ENCODE results near the gene ARHGEF12. TPM values are rescaled to one million over a fixed set of nuclear protein-coding genes. Genes with fewer than 3 reads are reported as not detected.

Gene ARHGEF12
- total and polyA plus RNA-seq, 7 donors = 18.6 to 129 (median 80.5) TPM

DNA sequence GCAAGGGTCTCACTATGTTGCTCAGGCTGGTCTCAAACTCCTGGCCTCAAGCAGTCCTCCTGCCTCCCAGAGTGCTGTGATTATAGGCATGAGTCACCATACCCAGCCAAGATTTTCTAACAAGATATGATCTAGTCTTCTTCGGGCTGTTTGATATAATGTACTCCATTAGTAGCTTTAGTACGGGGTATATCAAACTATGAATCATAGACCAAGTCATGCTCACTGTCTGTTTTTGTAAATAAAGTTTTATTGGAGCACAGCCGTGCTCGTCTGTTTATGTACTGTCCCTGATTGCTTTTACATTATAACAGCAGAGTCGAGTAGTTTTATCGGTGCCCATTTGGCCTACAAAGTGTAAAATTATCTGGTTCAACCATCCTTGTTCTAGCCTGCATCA, 131.4 kb downstream of the ARHGEF12 start:
- H3K27ac ChIP-seq = no peak overlapping the region
- intact Hi-C loops (cut with DNase I) = no loop called here
- H3K27me3 ChIP-seq = no peaks in the 10 kb centered on the region
- H3K4me3 ChIP-seq = no peak overlapping the region
- no peak for DNase-seq
- TF ChIP-seq POLR2AphosphoS5 (IDR thresholded peaks at IDR 0.05) (no peak), POLR2A (IDR thresholded peaks at IDR 0.05) (no peak), EP300 (IDR thresholded peaks at IDR 0.05) (no peak)
- TF ChIP-seq, protein P1, sequence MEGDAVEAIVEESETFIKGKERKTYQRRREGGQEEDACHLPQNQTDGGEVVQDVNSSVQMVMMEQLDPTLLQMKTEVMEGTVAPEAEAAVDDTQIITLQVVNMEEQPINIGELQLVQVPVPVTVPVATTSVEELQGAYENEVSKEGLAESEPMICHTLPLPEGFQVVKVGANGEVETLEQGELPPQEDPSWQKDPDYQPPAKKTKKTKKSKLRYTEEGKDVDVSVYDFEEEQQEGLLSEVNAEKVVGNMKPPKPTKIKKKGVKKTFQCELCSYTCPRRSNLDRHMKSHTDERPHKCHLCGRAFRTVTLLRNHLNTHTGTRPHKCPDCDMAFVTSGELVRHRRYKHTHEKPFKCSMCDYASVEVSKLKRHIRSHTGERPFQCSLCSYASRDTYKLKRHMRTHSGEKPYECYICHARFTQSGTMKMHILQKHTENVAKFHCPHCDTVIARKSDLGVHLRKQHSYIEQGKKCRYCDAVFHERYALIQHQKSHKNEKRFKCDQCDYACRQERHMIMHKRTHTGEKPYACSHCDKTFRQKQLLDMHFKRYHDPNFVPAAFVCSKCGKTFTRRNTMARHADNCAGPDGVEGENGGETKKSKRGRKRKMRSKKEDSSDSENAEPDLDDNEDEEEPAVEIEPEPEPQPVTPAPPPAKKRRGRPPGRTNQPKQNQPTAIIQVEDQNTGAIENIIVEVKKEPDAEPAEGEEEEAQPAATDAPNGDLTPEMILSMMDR (IDR thresholded peaks at IDR 0.05) = no peak
- H3K9me3 ChIP-seq = no peaks in the 10 kb centered on the region
- peaks cover 6 to 86% (median 18%) of the 10 kb centered on the region in 4 donors for H3K36me3 ChIP-seq
- peaks cover 0 to 14% (median 2%) of the 10 kb centered on the region in 4 donors for H3K4me1 ChIP-seq
- WGBS, 2 donors = 84 to 89% methylated on average over 6 of the region's 6 CpGs

DNA sequence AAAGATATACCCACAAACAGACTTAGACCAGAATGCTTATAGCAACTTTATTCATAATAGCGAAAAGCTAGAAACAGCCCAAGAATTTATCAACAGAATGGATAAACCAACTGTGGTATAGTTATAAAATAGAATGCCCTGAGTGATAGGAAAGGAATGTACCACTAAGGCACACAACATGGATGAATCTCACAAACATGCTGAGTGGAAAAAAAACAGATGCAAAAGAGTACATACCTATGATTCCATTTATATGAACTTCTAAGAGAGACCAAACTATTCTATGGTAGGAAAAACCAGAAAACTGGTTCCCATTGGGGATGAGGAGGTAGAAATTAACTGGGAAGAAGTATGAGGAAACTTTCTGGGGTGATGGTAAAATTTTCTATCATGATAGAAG, 134.9 kb downstream of the ARHGEF12 start:
- TF ChIP-seq POLR2A (IDR thresholded peaks at IDR 0.05) (no peak), EP300 (IDR thresholded peaks at IDR 0.05) (no peak), POLR2AphosphoS5 (IDR thresholded peaks at IDR 0.05) (no peak)
- TF ChIP-seq, protein P1 (IDR thresholded peaks at IDR 0.05) = no peak
- H3K36me3 ChIP-seq = peaks cover 4 to 89% (median 15%) of the 10 kb centered on the region in 4 donors
- no peaks in the 10 kb centered on the region for H3K27me3 ChIP-seq
- H3K9me3 ChIP-seq = no peaks in the 10 kb centered on the region
- intact Hi-C loops (cut with DNase I) = no loop called here
- H3K4me3 ChIP-seq = no peak overlapping the region
- DNase-seq = no peak
- peak overlapping the region in 1 of 4 donors; percentile 13 for H3K27ac ChIP-seq
- WGBS, 2 donors = 92 to 100% methylated on average over 1 of the region's 1 CpG
- peaks cover 0 to 14% (median 2%) of the 10 kb centered on the region in 4 donors for H3K4me1 ChIP-seq

DNA sequence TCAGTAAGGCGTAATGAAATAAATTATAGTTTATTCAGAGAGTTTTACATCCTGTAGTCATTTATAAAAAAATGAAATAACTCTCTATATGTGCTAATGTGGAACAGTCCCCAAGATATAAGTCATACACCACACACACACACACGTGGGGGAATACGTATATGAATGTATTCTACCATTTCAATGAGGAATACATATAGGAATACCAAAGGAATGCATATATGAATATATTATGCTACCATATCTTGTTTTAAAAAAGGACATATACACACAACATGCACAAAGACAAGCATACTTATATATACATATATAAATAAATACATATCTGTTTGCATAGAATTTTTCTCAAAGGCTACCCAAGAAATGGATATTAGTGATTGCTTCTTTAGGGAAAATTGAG, 135.8 kb downstream of the ARHGEF12 start:
- Histone ChIP-seq H3K27ac (no peak overlapping the region), H3K9me3 (no peaks in the 10 kb centered on the region), H3K27me3 (no peaks in the 10 kb centered on the region), H3K36me3 (peaks cover 4 to 89% (median 18%) of the 10 kb centered on the region in 4 donors), H3K4me1 (peaks cover 0 to 14% (median 2%) of the 10 kb centered on the region in 4 donors), H3K4me3 (no peak overlapping the region)
- intact Hi-C loops (cut with DNase I) = no loop called here
- no peak for DNase-seq
- TF ChIP-seq POLR2AphosphoS5 (IDR thresholded peaks at IDR 0.05) (no peak), POLR2A (IDR thresholded peaks at IDR 0.05) (no peak), EP300 (IDR thresholded peaks at IDR 0.05) (no peak)
- TF ChIP-seq, protein P1 (IDR thresholded peaks at IDR 0.05) = no peak
- 97% methylated on average over 3 of the region's 3 CpGs for WGBS, 2 donors

DNA sequence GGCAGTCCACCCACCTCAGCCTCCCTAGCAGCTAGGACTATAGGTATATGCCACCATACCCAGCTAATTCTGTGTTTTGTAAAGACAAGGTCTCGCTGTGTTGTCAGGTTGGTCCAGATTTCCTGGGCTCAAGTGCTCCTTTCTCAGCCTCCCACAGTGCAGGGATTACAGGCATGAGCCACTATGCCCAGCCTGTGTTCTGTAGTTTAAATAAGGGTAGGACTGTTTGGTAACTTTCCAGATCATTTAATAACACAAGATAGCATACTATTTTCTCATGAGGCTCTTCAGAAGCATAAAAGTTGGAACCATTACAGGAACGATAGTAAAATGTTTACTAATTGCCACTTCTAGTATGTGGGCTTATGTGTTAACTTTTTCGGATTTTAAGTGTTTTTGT, 137.3 kb downstream of the ARHGEF12 start:
- Histone ChIP-seq H3K27ac (no peak overlapping the region), H3K27me3 (no peaks in the 10 kb centered on the region), H3K4me3 (no peak overlapping the region), H3K36me3 (peaks cover 1 to 89% (median 26%) of the 10 kb centered on the region in 4 donors), H3K4me1 (peaks cover 0 to 14% (median 2%) of the 10 kb centered on the region in 4 donors), H3K9me3 (no peaks in the 10 kb centered on the region)
- WGBS, 2 donors = 90 to 95% methylated on average over 3 of the region's 3 CpGs
- DNase-seq = no peak
- TF ChIP-seq, protein P1 (IDR thresholded peaks at IDR 0.05) = no peak
- TF ChIP-seq POLR2AphosphoS5 (IDR thresholded peaks at IDR 0.05) (no peak), POLR2A (IDR thresholded peaks at IDR 0.05) (no peak), EP300 (IDR thresholded peaks at IDR 0.05) (no peak)
- intact Hi-C loops (cut with DNase I) = no loop called here

DNA sequence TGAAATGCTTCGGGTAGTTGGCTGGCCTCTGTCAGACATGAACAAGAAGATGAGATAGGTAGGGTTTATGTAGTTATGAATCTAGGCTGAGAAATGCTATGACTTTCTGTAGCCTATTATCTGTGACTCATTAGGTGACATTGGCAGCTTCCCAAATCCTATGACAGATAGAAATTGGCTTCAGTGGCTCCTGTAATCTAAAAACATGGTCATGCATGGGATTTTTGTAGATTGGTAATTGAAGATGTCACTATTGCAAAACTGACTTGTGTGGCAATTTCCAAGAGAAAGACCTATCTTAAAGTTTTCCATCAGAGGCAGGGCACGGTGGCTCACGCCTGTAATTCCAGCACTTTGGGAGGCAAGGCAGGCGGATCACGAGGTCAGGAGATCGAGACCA, 145.9 kb downstream of the ARHGEF12 start:
- intact Hi-C loops (cut with DNase I) = no loop called here
- no peak overlapping the region for H3K27ac ChIP-seq
- WGBS, 2 donors = 90 to 96% methylated on average over 6 of the region's 6 CpGs
- no peak for DNase-seq
- H3K27me3 ChIP-seq = no peaks in the 10 kb centered on the region
- peaks cover 12 to 99% (median 46%) of the 10 kb centered on the region in 4 donors for H3K36me3 ChIP-seq
- H3K4me3 ChIP-seq = no peak overlapping the region
- no peak for TF ChIP-seq EP300 (IDR thresholded peaks at IDR 0.05)
- TF ChIP-seq, protein P1 (IDR thresholded peaks at IDR 0.05) = no peak
- TF ChIP-seq POLR2A (IDR thresholded peaks at IDR 0.05) = no peak
- no peak for TF ChIP-seq POLR2AphosphoS5 (IDR thresholded peaks at IDR 0.05)
- H3K4me1 ChIP-seq = no peaks in the 10 kb centered on the region
- H3K9me3 ChIP-seq = no peaks in the 10 kb centered on the region

Data from sigmoid colon (tissue), 7 donors.